ENCODE results near the gene FAR2. TPM values are rescaled to one million over a fixed set of nuclear protein-coding genes. Genes with fewer than 3 reads are reported as not detected.

FAR2 gene
- total RNA-seq, 2 experiments from 2014 or later: 0.53 to 1.6 TPM

DNA sequence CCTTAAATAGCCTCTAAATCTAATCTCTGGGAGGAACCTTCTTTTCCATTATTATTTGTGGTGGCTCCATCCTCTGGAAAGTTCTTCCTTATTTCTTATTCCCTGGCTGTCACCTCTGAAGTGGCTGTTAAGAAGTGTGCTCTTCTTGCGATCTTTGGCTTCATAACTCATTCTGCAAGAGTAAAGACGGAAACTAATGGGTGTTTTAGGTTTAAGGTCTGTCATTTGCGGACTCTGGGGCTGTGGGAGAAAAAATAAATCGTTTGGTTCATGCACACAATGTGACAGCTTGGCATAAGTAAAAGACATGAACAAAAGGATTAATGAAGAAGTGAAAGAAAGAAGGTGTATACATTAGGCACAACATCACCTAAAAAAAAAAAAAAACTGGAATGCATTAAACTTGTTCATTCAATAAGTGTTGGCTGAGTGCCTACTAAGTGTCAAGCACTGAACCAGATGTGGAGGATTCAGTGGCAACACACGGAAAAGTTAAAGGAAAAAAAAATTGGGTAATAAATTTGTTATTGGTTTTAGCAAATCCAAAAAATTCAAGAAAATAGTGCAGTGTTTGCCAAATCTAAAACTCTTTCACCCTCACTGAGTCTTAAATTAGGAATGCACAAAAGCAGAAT lies 132.4 kb downstream of the FAR2 start:
- Mint-ChIP-seq H3K9me3 (no peaks in the 10 kb centered on the region), H3K4me1 (ENCODE audit: low read depth) (no peaks in the 10 kb centered on the region), H3K36me3 (ENCODE audit: low read depth) (no peaks in the 10 kb centered on the region), H3K27me3 (no peaks in the 10 kb centered on the region), H3K4me3 (no peak overlapping the region), H3K27ac (no peak overlapping the region)
- Histone ChIP-seq H3K36me3 (ENCODE audit: insufficient read depth, low read length) (no peaks in the 10 kb centered on the region), H3K9me3 (ENCODE audit: control insufficient read depth in 1 of 2, insufficient read depth in 1 of 2, low read length in 2 of 2) (no peaks in the 10 kb centered on the region), H3K27me3 (ENCODE audit: control insufficient read depth in 1 of 2, insufficient read depth in 2 of 2, low read length in 2 of 2) (no peaks in the 10 kb centered on the region), H3K27ac (ENCODE audit: low read depth in 1 of 2, low read length in 2 of 2) (no peak overlapping the region), H3K4me3 (ENCODE audit: low read length) (no peak overlapping the region), H3K4me1 (ENCODE audit: insufficient read depth, low read length) (no peaks in the 10 kb centered on the region)
- no peak for TF ChIP-seq CTCF (IDR thresholded peaks at IDR 0.05)
- CTCF ChIA-PET: no interaction called here
- ATAC-seq (ENCODE audit: poor library complexity) (no peak), DNase-seq (no peak)
- intact Hi-C loops (cut with DNase I, micrococcal nuclease): no loop called here
- POLR2A ChIA-PET: no interaction called here

DNA sequence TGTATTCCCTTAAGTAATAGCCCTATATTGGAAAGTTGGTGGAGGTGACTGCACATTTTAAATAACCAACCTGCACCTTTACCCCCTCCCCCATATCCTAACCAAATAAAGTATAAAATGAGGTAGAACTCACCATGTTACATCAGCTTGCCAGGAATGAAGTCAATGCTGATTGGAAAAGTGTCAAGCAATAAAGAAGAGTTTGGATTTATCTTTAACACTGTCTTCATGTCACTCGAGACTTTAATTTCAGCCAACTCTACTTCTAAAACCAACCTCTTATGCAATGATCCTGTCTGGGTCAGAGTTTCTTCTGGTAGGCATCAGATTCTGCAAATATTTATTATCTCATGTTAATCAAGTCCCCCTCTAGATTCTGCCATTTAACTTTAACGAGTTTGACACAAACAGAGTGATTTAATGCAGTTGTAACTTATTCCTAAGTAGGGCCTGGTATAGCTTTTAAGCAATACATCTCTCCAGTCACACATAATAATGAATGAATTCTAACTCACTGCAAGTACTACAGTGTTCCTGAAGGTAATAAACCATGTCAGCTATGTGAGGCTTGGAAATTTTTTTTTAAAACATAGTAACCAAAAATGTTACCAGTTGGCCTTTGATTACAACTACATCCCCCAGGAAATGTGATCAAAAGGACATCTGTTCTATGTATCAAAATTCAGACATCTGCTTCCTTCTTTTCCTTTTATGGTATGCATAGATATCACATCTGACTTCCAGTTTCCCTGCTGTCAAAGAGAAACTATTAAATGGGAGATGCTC lies 133.1 kb downstream of the FAR2 start:
- no peak overlapping the region for H3K4me3 Mint-ChIP-seq
- no peak overlapping the region for H3K27ac ChIP-seq (ENCODE audit: low read depth in 1 of 2, low read length in 2 of 2)
- ATAC-seq (ENCODE audit: poor library complexity) (no peak), DNase-seq (no peak)
- H3K9me3 ChIP-seq (ENCODE audit: control insufficient read depth in 1 of 2, insufficient read depth in 1 of 2, low read length in 2 of 2): no peaks in the 10 kb centered on the region
- H3K4me3 ChIP-seq (ENCODE audit: low read length): no peak overlapping the region
- no peak overlapping the region for H3K27ac Mint-ChIP-seq
- intact Hi-C loops (cut with DNase I, micrococcal nuclease): no loop called here
- no peaks in the 10 kb centered on the region for H3K36me3 Mint-ChIP-seq (ENCODE audit: low read depth)
- ChIA-PET POLR2A (no interaction called here), CTCF (no interaction called here)
- no peaks in the 10 kb centered on the region for H3K9me3 Mint-ChIP-seq
- no peaks in the 10 kb centered on the region for H3K27me3 ChIP-seq (ENCODE audit: control insufficient read depth in 1 of 2, insufficient read depth in 2 of 2, low read length in 2 of 2)
- H3K36me3 ChIP-seq (ENCODE audit: insufficient read depth, low read length): no peaks in the 10 kb centered on the region
- H3K27me3 Mint-ChIP-seq: no peaks in the 10 kb centered on the region
- no peak for TF ChIP-seq CTCF (IDR thresholded peaks at IDR 0.05)
- no peaks in the 10 kb centered on the region for H3K4me1 ChIP-seq (ENCODE audit: insufficient read depth, low read length)
- no peaks in the 10 kb centered on the region for H3K4me1 Mint-ChIP-seq (ENCODE audit: low read depth)

DNA sequence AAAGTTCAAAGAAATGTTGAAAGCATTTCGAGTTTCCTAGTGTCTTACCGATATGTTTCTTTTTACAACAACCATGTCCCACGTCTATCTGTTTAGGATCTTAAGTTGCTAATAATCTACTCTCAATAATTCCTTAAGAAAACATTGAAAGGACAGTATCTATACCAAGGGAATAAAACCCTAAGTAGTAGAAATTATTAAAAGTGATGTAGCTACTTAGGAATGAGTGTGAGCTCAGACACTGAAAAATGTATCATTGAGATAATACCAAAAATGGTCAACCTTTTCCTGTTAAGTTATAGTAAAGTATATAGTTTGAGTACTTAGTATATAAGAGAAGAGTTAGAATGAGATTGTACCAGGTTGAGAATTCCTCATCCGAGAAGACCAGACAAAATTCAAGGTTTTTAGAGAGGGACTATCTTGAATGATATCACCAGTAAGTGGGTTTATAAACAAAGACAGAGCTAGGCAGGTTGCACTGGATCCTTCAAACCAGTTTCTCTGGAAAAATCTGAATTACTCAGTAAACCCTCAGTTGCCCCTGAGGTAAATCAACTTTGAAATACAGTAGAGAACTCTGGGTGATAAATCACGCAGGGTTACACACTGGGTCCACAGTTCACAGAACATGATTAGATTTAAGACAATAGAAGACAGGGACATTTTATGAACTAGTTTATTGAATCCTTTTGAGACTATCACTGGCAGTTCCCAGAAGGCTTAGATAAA lies 135.1 kb downstream of the FAR2 start:
- intact Hi-C loops (cut with DNase I, micrococcal nuclease): no loop called here
- no peak for TF ChIP-seq CTCF (IDR thresholded peaks at IDR 0.05)
- DNase-seq (no peak), ATAC-seq (ENCODE audit: poor library complexity) (no peak)
- Mint-ChIP-seq H3K9me3 (no peaks in the 10 kb centered on the region), H3K4me1 (ENCODE audit: low read depth) (no peaks in the 10 kb centered on the region), H3K36me3 (ENCODE audit: low read depth) (no peaks in the 10 kb centered on the region), H3K4me3 (no peak overlapping the region), H3K27ac (no peak overlapping the region), H3K27me3 (no peaks in the 10 kb centered on the region)
- Histone ChIP-seq H3K27ac (ENCODE audit: low read depth in 1 of 2, low read length in 2 of 2) (no peak overlapping the region), H3K27me3 (ENCODE audit: control insufficient read depth in 1 of 2, insufficient read depth in 2 of 2, low read length in 2 of 2) (no peaks in the 10 kb centered on the region), H3K9me3 (ENCODE audit: control insufficient read depth in 1 of 2, insufficient read depth in 1 of 2, low read length in 2 of 2) (no peaks in the 10 kb centered on the region), H3K4me1 (ENCODE audit: insufficient read depth, low read length) (no peaks in the 10 kb centered on the region), H3K4me3 (ENCODE audit: low read length) (no peak overlapping the region), H3K36me3 (ENCODE audit: insufficient read depth, low read length) (no peaks in the 10 kb centered on the region)
- ChIA-PET CTCF (no interaction called here), POLR2A (no interaction called here)

Measured in CD4-positive, alpha-beta T cell (primary cell).